Naive B cell (primary cell): ENCODE results near the gene ZNF397. TPM values are rescaled to one million over a fixed set of nuclear protein-coding genes. Genes with fewer than 3 reads are reported as not detected.

Experiments used
- ATAC-seq, 2 donors: fragments of 150-1000 bp; cut with Tn5 transposase; 2 replicates each; pipeline ENCODE4 v1.10.0; 2021; ENCODE audit warnings: low read depth in 2 of 2, mild to moderate bottlenecking in 2 of 2, moderate library complexity in 2 of 2
- DNase-seq: peaks from one replicate; pipeline ENCODE4 v3.0.0; 2022
- H3K27ac Mint-ChIP-seq, 6 donors: one replicate each; pipeline ENCODE4 v1.8.0; 2020 to 2022; ENCODE audit warnings: mild to moderate bottlenecking in 6 of 6, mixed read lengths in 6 of 6, moderate library complexity in 5 of 6, inconsistent platforms in 2 of 6
- H3K27me3 Mint-ChIP-seq, 3 donors: one replicate each; pipeline ENCODE4 v1.8.0; 2021 to 2022; ENCODE audit warnings: mixed read lengths in 3 of 3, mild to moderate bottlenecking in 1 of 3
- H3K36me3 Mint-ChIP-seq, 2 donors: one replicate each; pipeline ENCODE4 v1.8.0; 2020 to 2022; ENCODE audit warnings: mixed read lengths in 2 of 2, inconsistent platforms in 1 of 2, mild to moderate bottlenecking in 1 of 2
- H3K4me1 Mint-ChIP-seq, 3 donors: one replicate each; pipeline ENCODE4 v1.8.0; 2020 to 2022; ENCODE audit warnings: mixed read lengths in 3 of 3, inconsistent platforms in 1 of 3, mild to moderate bottlenecking in 1 of 3, moderate library complexity in 1 of 3
- H3K4me3 Mint-ChIP-seq, 8 donors: one replicate each; pipeline ENCODE4 v1.8.0; 2020 to 2022; ENCODE audit warnings: mild to moderate bottlenecking in 8 of 8, mixed read lengths in 8 of 8, moderate library complexity in 8 of 8, inconsistent platforms in 2 of 8
- H3K9me3 Mint-ChIP-seq, 7 donors: one replicate each; pipeline ENCODE4 v1.8.0; 2020 to 2022; ENCODE audit warnings: mixed read lengths in 7 of 7, mild to moderate bottlenecking in 5 of 7, inconsistent platforms in 2 of 7, moderate library complexity in 1 of 7
- polyA plus RNA-seq, 6 donors: library from polyadenylated mRNA; unstranded; fragments of 300-500 nt; fragmentation: Illumina TruSeq; gene quantifications; one replicate each; pipeline ENCODE4 v1.2.3, GENCODE V29; 2021; ENCODE audit warnings: low read depth in 6 of 6

ZNF397 gene
- polyA plus RNA-seq, 6 donors from 2014 or later: 7.7 to 18.1 (median 10.9) TPM

DNA sequence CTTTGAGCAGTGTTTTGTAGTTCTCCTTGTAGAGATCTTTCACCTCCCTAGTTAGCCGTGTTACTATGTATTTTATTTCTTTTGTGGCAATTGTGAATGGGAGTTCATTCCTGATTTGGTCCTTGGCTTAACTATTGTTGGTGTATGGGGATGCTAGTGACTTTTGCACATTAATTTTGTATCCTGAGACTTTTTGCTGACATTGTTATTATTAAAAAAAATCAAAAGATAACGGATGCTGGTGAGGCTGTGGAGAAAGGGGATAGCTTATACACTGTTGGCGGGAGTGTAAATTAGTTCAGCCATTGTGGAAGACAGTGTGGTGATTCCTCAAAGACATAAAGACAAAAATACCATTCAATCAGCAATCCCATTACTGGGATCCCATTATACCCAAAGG is 17.0 kb upstream of the ZNF397 start:
- Mint-ChIP-seq H3K4me3 (no peak overlapping the region), H3K4me1 (no peaks in the 10 kb centered on the region), H3K9me3 (no peaks in the 10 kb centered on the region), H3K27me3 (no peaks in the 10 kb centered on the region), H3K36me3 (no peaks in the 10 kb centered on the region), H3K27ac (no peak overlapping the region)
- DNase-seq (no peak), ATAC-seq (no peak)

DNA sequence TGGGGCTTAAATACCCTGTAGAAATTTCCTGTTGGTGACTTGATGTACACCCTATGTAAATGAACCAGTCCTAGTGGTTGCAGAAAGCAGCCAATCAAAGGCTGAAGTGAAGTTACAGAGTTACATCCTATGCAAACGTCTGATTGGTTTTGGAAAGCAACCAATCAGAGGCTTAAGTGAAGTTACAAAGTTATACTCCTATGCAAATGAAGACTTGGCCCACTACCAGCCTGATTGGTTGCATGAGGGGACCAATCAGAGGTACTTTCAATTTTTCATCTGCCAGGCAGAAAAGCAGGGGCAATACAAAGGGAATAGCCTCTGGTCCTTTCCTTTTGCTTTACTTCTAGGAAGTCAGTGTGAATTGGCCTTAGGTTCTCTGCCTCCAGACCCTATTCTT is 13.6 kb upstream of the ZNF397 start:
- ATAC-seq (no peak), DNase-seq (no peak)
- Mint-ChIP-seq H3K4me3 (no peak overlapping the region), H3K9me3 (no peaks in the 10 kb centered on the region), H3K36me3 (no peaks in the 10 kb centered on the region), H3K27me3 (no peaks in the 10 kb centered on the region), H3K27ac (no peak overlapping the region), H3K4me1 (peaks cover 3 to 5% (median 3%) of the 10 kb centered on the region in 3 donors)

DNA sequence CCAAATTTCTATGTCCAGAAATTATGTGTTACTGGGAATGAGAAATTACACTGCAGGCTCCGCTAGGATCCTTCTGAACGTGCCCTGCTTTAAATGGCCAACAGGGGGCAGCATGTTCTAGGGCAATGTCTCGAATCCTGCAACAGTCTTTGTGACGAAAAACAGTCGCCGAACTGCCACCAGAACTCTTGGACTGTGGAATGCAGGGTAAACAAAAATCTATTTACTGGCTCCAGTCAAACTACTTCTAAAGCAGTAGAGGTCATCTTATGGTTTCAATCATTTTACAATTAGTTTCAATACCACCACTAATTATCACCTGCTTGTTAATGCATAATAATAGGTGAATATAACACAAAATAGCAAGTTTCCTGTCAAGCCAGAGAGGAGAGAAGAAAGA is 9.8 kb upstream of the ZNF397 start:
- Mint-ChIP-seq H3K9me3 (no peaks in the 10 kb centered on the region), H3K4me3 (peak overlapping the region in 4 of 8 donors; percentile 44 to 63 (median 54)), H3K27me3 (no peaks in the 10 kb centered on the region), H3K27ac (no peak overlapping the region), H3K36me3 (no peaks in the 10 kb centered on the region), H3K4me1 (peaks cover 3 to 5% (median 3%) of the 10 kb centered on the region in 3 donors)
- ATAC-seq (peak; percentile 92 to 99), DNase-seq (peak; percentile 73)

DNA sequence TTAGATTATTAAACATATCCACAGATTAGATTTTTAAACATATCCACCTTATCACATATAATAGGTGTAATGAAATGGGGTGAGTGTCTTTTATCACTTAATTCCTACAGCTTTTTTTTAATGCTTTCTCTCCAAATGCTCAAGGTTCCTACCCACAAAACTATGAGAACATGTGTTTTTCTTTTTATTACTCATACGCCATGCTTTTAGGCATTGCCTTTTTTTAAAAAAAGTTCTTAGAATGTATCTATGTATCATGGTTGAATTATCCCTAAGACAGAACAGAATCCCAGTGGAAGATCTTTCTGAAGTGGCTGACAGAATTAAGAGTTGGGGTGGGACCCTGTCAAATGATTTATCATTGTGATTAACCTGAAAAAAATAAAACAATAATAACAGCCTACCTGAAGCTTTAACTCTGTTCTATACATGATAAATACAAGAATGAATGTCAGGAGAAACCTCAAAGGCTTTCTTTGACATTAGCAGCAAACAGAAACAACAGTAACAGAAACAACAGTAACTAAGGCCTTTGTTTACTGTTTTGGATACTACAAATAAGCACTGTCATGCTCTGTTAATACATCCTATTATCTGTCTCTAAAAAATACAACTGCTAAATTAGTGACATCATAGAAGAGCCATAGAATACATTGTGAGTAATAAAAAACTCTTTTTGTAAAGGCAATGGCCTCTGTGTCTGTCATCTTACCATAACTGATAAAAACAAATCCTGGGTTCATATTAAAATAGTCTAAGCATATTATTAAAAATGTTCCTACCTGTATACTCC is 4.1 kb upstream of the ZNF397 start:
- no peaks in the 10 kb centered on the region for H3K27me3 Mint-ChIP-seq
- no peak for ATAC-seq
- no peak for DNase-seq
- H3K4me3 Mint-ChIP-seq: no peak overlapping the region
- no peaks in the 10 kb centered on the region for H3K9me3 Mint-ChIP-seq
- H3K4me1 Mint-ChIP-seq: peaks cover 2 to 12% (median 5%) of the 10 kb centered on the region in 3 donors
- no peak overlapping the region for H3K27ac Mint-ChIP-seq
- no peaks in the 10 kb centered on the region for H3K36me3 Mint-ChIP-seq

GRCh38 chr18:35239314-35239713 is 1.5 kb upstream of the ZNF397 start:
- Mint-ChIP-seq H3K36me3 (peaks cover 12 to 20% of the 10 kb centered on the region in 2 donors), H3K4me1 (peaks cover 16 to 32% (median 24%) of the 10 kb centered on the region in 3 donors), H3K27ac (peak overlapping the region in 2 of 6 donors; percentile 16 to 40), H3K9me3 (peaks cover 2 to 8% (median 6%) of the 10 kb centered on the region in 7 donors), H3K27me3 (no peaks in the 10 kb centered on the region), H3K4me3 (peak overlapping the region in 2 of 8 donors; percentile 59 to 83)
- no peak for ATAC-seq
- no peak for DNase-seq

DNA sequence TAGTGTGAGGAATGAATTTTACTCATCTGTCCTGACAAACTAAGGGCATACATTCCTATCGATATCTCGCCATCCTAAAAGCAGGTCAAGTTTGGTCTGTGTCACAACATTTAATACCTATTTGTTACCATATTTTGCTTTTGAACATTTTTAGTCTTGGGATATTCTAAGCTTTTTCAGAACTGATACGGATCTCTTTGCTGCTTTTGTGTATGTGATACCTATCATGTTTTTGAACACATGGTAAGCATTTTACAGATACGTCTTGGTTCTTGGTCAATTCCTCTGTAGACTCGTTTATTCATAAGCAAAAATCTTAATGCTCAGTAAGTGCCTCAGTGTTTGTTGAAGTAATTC is 592 bp downstream of the ZNF397 start:
- peaks cover 33 to 42% of the 10 kb centered on the region in 2 donors for H3K36me3 Mint-ChIP-seq

DNA sequence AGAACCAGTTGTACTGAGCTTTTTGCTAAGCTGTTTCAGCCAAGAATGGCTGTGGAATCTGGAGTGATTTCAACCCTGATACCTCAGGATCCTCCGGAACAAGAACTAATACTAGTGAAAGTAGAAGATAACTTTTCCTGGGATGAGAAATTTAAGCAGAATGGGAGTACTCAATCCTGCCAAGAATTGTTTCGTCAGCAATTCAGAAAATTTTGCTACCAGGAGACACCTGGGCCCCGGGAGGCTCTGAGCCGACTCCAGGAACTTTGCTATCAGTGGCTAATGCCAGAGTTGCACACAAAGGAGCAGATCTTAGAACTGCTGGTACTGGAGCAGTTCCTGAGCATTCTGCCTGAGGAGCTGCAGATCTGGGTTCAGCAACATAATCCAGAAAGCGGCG is 1.6 kb downstream of the ZNF397 start:
- peak overlapping the region in 3 of 6 donors; percentile 63 to 99 (median 91) for H3K27ac Mint-ChIP-seq
- DNase-seq: no peak
- peaks cover 37 to 49% of the 10 kb centered on the region in 2 donors for H3K36me3 Mint-ChIP-seq
- no peak for ATAC-seq
- peaks cover 32 to 49% (median 45%) of the 10 kb centered on the region in 3 donors for H3K4me1 Mint-ChIP-seq
- peak overlapping the region in 3 of 8 donors; percentile 37 to 98 (median 98) for H3K4me3 Mint-ChIP-seq
- no peaks in the 10 kb centered on the region for H3K27me3 Mint-ChIP-seq
- H3K9me3 Mint-ChIP-seq: peaks cover 20 to 38% (median 31%) of the 10 kb centered on the region in 7 donors

More for the DNA sequence above, 592 bp downstream of the ZNF397 start:
- DNase-seq (peak; percentile 20), ATAC-seq (no peak)
- peak overlapping the region; percentile 96 to 99 (median 98) for H3K4me3 Mint-ChIP-seq
- H3K9me3 Mint-ChIP-seq: peaks cover 13 to 29% (median 26%) of the 10 kb centered on the region in 7 donors
- H3K4me1 Mint-ChIP-seq: peaks cover 26 to 40% (median 35%) of the 10 kb centered on the region in 3 donors
- peak overlapping the region; percentile 99 to 100 (median 100) for H3K27ac Mint-ChIP-seq
- H3K27me3 Mint-ChIP-seq: no peaks in the 10 kb centered on the region

DNA sequence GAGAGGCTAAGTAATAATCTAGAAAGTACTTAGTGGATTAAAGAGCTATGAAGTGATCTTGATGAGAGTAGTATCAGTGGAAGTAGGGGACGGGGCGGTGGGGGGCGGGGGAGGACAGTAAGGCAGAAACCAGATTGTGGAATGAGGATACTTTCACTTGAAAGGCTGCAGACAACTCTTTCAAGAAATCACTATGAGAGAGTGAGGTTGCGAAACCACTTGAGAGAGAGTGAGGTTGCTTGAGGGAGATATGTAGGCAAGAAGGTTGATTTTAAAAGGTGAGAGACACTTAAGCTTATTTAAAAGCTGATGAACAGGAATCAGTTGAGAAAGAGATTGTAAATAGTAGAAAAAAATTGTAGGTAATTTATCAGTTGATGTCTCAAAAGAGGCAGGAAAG is 3.8 kb downstream of the ZNF397 start:
- peak overlapping the region in 4 of 6 donors; percentile 11 to 85 (median 48) for H3K27ac Mint-ChIP-seq
- H3K9me3 Mint-ChIP-seq: peaks cover 25 to 44% (median 39%) of the 10 kb centered on the region in 7 donors
- H3K36me3 Mint-ChIP-seq: peaks cover 43 to 57% of the 10 kb centered on the region in 2 donors
- no peak for ATAC-seq
- H3K4me1 Mint-ChIP-seq: peaks cover 39 to 61% (median 61%) of the 10 kb centered on the region in 3 donors
- peak overlapping the region in 2 of 8 donors; percentile 37 to 98 for H3K4me3 Mint-ChIP-seq
- no peak for DNase-seq
- H3K27me3 Mint-ChIP-seq: no peaks in the 10 kb centered on the region

- Mint-ChIP-seq H3K4me3 (no peak overlapping the region), H3K27ac (peak overlapping the region in 2 of 6 donors; percentile 85 to 86), H3K27me3 (no peaks in the 10 kb centered on the region), H3K36me3 (peaks cover 54 to 65% of the 10 kb centered on the region in 2 donors), H3K9me3 (peaks cover 25 to 44% (median 39%) of the 10 kb centered on the region in 7 donors), H3K4me1 (peaks cover 43 to 57% (median 57%) of the 10 kb centered on the region in 3 donors)
- DNase-seq: no peak
- no peak for ATAC-seq
These were observed 5.0 kb downstream of the ZNF397 start for GRCh38 chr18:35245719-35246317.

- Mint-ChIP-seq H3K27ac (peak overlapping the region; percentile 42 to 85 (median 83)), H3K4me3 (peak overlapping the region in 4 of 8 donors; percentile 15 to 81 (median 46)), H3K4me1 (peaks cover 43 to 57% (median 57%) of the 10 kb centered on the region in 3 donors), H3K36me3 (peaks cover 63 to 75% of the 10 kb centered on the region in 2 donors), H3K27me3 (no peaks in the 10 kb centered on the region), H3K9me3 (peaks cover 25 to 47% (median 41%) of the 10 kb centered on the region in 7 donors)
- ATAC-seq (no peak), DNase-seq (no peak)
These were observed 6.0 kb downstream of the ZNF397 start for GRCh38 chr18:35246831-35247230.

DNA sequence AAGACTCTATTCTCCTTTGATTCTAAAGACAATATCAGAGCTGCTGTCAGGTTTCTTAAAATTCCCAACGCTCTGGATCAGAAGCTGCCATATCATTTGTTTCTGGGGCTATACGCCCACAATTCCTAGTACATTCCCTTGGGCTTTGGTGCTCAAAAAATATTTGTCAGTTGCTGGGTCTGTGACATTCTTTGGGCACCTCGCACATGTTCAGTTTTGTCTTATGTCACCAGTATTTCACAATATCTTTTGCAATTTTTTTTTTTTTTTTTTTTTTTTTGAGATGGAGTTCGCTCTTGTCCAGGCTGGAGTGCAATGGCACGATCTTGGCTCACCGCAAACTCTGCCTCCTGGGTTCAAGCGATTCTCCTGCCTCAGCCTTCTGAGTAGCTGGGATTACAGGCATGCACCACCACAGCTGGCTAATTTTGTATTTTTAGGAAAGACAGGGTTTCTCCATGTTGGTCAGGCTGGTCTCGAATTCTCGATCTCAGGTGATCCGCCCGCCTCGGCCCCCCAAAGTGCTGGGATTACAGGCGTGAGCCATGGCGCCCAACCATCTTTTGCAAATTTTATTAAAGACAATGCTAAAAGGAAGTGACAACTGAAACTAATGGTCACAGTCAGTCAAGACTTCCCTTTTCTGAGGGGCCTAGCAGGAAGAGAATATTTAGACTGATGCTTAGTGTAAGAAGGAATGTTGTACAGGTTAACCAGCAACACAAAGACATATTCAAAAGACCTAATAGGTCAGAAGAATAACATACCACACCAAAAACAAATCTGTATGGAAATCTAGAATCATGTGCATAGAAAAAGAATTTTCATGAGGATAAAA is 6.8 kb downstream of the ZNF397 start:
- H3K4me3 Mint-ChIP-seq: peak overlapping the region in 7 of 8 donors; percentile 61 to 88 (median 72)
- ATAC-seq (peak; percentile 100), DNase-seq (peak; percentile 70)
- peaks cover 41 to 59% (median 51%) of the 10 kb centered on the region in 3 donors for H3K4me1 Mint-ChIP-seq
- peaks cover 71 to 79% of the 10 kb centered on the region in 2 donors for H3K36me3 Mint-ChIP-seq
- peak overlapping the region; percentile 83 to 96 (median 86) for H3K27ac Mint-ChIP-seq
- H3K9me3 Mint-ChIP-seq: peaks cover 26 to 52% (median 43%) of the 10 kb centered on the region in 7 donors
- no peaks in the 10 kb centered on the region for H3K27me3 Mint-ChIP-seq

- peaks cover 26 to 56% (median 47%) of the 10 kb centered on the region in 7 donors for H3K9me3 Mint-ChIP-seq
- no peaks in the 10 kb centered on the region for H3K27me3 Mint-ChIP-seq
- DNase-seq: no peak
- H3K4me3 Mint-ChIP-seq: peak overlapping the region in 4 of 8 donors; percentile 67 to 88 (median 76)
- peaks cover 76 to 79% of the 10 kb centered on the region in 2 donors for H3K36me3 Mint-ChIP-seq
- H3K27ac Mint-ChIP-seq: peak overlapping the region; percentile 78 to 96 (median 86)
- peaks cover 38 to 54% (median 43%) of the 10 kb centered on the region in 3 donors for H3K4me1 Mint-ChIP-seq
- ATAC-seq: no peak
These were observed 7.6 kb downstream of the ZNF397 start for GRCh38 chr18:35248429-35248828.

GRCh38 chr18:35252466-35252865 is 11.6 kb downstream of the ZNF397 start:
- Mint-ChIP-seq H3K27ac (peak overlapping the region in 2 of 6 donors; percentile 25 to 54), H3K36me3 (peaks cover 61 to 63% of the 10 kb centered on the region in 2 donors)
- no peak for ATAC-seq

More at GRCh38 chr18:35252466-35252865, 11.6 kb downstream of the ZNF397 start:
- Mint-ChIP-seq H3K4me3 (no peak overlapping the region), H3K4me1 (peaks cover 17 to 27% (median 20%) of the 10 kb centered on the region in 3 donors), H3K27me3 (no peaks in the 10 kb centered on the region), H3K9me3 (peaks cover 9 to 34% (median 26%) of the 10 kb centered on the region in 7 donors)
- no peak for DNase-seq
